Endothelial cell of umbilical vein (primary cell): ENCODE measurements around the gene BABAM2. TPM values are rescaled to one million over a fixed set of nuclear protein-coding genes. Genes with fewer than 3 reads are reported as not detected.

Experiments used
- BruUV-seq: library from RNA; stranded (reverse); fragments of 400-500 nt; replicated peaks from 2 replicates; lab custom pipeline; 2021; lab: Mats Ljungman, UMichigan
- CTCF ChIA-PET: fragments of 300-600, 350-600 bp; sonication (Branson Sonifier 250); formaldehyde crosslinking; loops from one replicate; lab custom pipeline; 2021; ENCODE audit warnings: antibody characterized with exemption, inconsistent platforms; lab: Charles Lee
- POLR2A ChIA-PET: fragments of 300-600, 350-600 bp; sonication (Branson Sonifier 250); formaldehyde crosslinking; loops from one replicate; lab custom pipeline; 2021; ENCODE audit warnings: antibody characterized with exemption, inconsistent platforms; lab: Charles Lee
- DNase-seq: peaks from one replicate; pipeline ENCODE4 v3.0.0-alpha.2; 2011; ENCODE audit warnings: low read depth, low spot score
- FAIRE-seq: peaks from 2 replicates; lab custom pipeline; 2011; peaks lifted over from hg19 to GRCh38; lab: Jason Lieb, UNC
- H2AFZ ChIP-seq: 2 replicates; pipeline ENCODE4 v1.6.0; 2012; ENCODE audit warnings: low read depth, low read length, control low read depth, inconsistent platforms
- H3K27ac ChIP-seq: 2 replicates; pipeline ENCODE4 v1.5.1; 2011; ENCODE audit warnings: low read depth, mild to moderate bottlenecking, control low read depth, low read length, moderate library complexity; ENCODE audit not compliant: insufficient read depth
- H3K27me3 ChIP-seq, 2 experiments: 2 replicates each; pipeline versions ENCODE4 v1.6.0 to v1.6.1; 2011; ENCODE audit warnings: low read length in 2 of 2, mixed read lengths in 1 of 2; ENCODE audit not compliant: control insufficient read depth in 2 of 2, insufficient read depth in 2 of 2
- H3K36me3 ChIP-seq, 2 experiments: 2 replicates in 1 of 2; 3 replicates in 1 of 2; pipeline ENCODE4 v1.5.1; 2011; ENCODE audit warnings: low read length in 2 of 2, mild to moderate bottlenecking in 1 of 2, moderate library complexity in 1 of 2; ENCODE audit not compliant: control insufficient read depth in 2 of 2, insufficient read depth in 2 of 2; ENCODE audit errors: extremely low read depth in 1 of 2
- H3K4me1 ChIP-seq: 3 replicates; pipeline ENCODE4 v1.5.1; 2011; ENCODE audit warnings: mild to moderate bottlenecking, low read length; ENCODE audit not compliant: control insufficient read depth, insufficient read depth; ENCODE audit errors: extremely low read depth
- H3K4me2 ChIP-seq: 2 replicates; pipeline ENCODE4 v1.6.1; 2011; ENCODE audit warnings: low read length, control low read depth, mixed read lengths; ENCODE audit not compliant: insufficient read depth
- H3K4me3 ChIP-seq, 3 experiments: fragments of 200-600 bp in 1 of 3; sonication (generic), shearing (Covaris generic) in 1 of 3; replicated peaks in 1 of 3; 2 replicates each; pipeline ENCODE4 v1.5.1; 2011 to 2016; ENCODE audit warnings: control low read depth in 3 of 3, low read length in 3 of 3, mild to moderate bottlenecking in 2 of 3, inconsistent platforms in 1 of 3, low read depth in 1 of 3, moderate library complexity in 1 of 3; ENCODE audit not compliant: insufficient read depth in 1 of 3
- H3K79me2 ChIP-seq: 2 replicates; pipeline ENCODE4 v1.6.0; 2012; ENCODE audit warnings: low read length, inconsistent platforms; ENCODE audit not compliant: control insufficient read depth, insufficient read depth
- H3K9ac ChIP-seq: replicated peaks from 2 replicates; pipeline ENCODE3; 2011; ENCODE audit warnings: low read length, control low read depth; ENCODE audit not compliant: insufficient read depth; ENCODE audit errors: extremely low read depth
- H3K9me1 ChIP-seq: replicated peaks from 3 replicates; pipeline ENCODE4 v1.6.0; 2011; ENCODE audit warnings: mild to moderate bottlenecking, low read length; ENCODE audit not compliant: control insufficient read depth, insufficient read depth; ENCODE audit errors: extremely low read depth
- H3K9me3 ChIP-seq: replicated peaks from 2 replicates; pipeline ENCODE4 v1.5.1; 2012; ENCODE audit warnings: low read length, inconsistent platforms; ENCODE audit not compliant: control insufficient read depth, insufficient read depth
- H4K20me1 ChIP-seq: replicated peaks from 2 replicates; pipeline ENCODE3; 2011; ENCODE audit warnings: mild to moderate bottlenecking, low read length; ENCODE audit not compliant: control insufficient read depth, insufficient read depth; ENCODE audit errors: extremely low read depth
- EZH2 ChIP-seq: IDR thresholded peaks from 2 replicates; pipeline ENCODE4 v1.6.1; 2012; ENCODE audit warnings: borderline replicate concordance, low read depth, mild to moderate bottlenecking, moderate library complexity, low read length, inconsistent platforms; ENCODE audit not compliant: severe bottlenecking
- FOS ChIP-seq: IDR thresholded peaks from 2 replicates; pipeline ENCODE4 v1.6.1; 2011; ENCODE audit warnings: mild to moderate bottlenecking, low read length, moderate library complexity, borderline replicate concordance; ENCODE audit not compliant: insufficient read depth
- GATA2 ChIP-seq: IDR thresholded peaks from 2 replicates; pipeline ENCODE4 v1.7.0; 2011; ENCODE audit warnings: low read depth, mild to moderate bottlenecking, moderate library complexity, mixed read lengths, low read length; ENCODE audit not compliant: insufficient read length, insufficient read depth
- JUN ChIP-seq: IDR thresholded peaks from 2 replicates; pipeline ENCODE4 v1.6.1; 2011; ENCODE audit warnings: borderline replicate concordance, low read depth; ENCODE audit not compliant: insufficient read length, insufficient read depth
- MYC ChIP-seq: IDR thresholded peaks from one replicate; pipeline ENCODE4 v1.6.1; 2011; ENCODE audit warnings: mild to moderate bottlenecking, low read depth, low read length
- POLR2A ChIP-seq: IDR thresholded peaks from 2 replicates; pipeline ENCODE4 v1.6.1; 2012; ENCODE audit warnings: low read depth, mild to moderate bottlenecking, control low read depth, low read length
- POLR2AphosphoS5 ChIP-seq: IDR thresholded peaks from 2 replicates; pipeline ENCODE4 v1.6.1; 2012; ENCODE audit warnings: low read depth, mild to moderate bottlenecking, control low read depth, low read length, moderate library complexity; ENCODE audit not compliant: insufficient read depth
- dilution Hi-C: fragments of 300-500 bp; cut with MboI; formaldehyde crosslinking; loops from one replicate; pipeline ENCODE4 v1.15.0; 2019; ENCODE audit warnings: low sequenced_read_pairs; ENCODE audit not compliant: extremely low pct_ligation_motif_present
- intact Hi-C: fragments of 100-400 bp; cut with micrococcal nuclease; formaldehyde crosslinking; loops from one replicate; pipeline ENCODE4 v1.10.0; 2022
- polyA plus RNA-seq, 4 experiments: library from polyadenylated mRNA; depleted of rRNA in 3 of 4; stranded (reverse) in 3 of 4; unstranded in 1 of 4; fragments of >200 nt; gene quantifications; 2 replicates each; pipeline versions ENCODE4 v1.2.1 to v1.2.3, GENCODE V29; 2011 to 2012; ENCODE audit warnings: missing spikeins in 1 of 4
- total RNA-seq: library from RNA; stranded (reverse); gene quantifications from 2 replicates; pipeline ENCODE4 v1.2.3, GENCODE V29; 2021
- TF ChIP-seq, protein P1 (sequence below), 2 donors: IDR thresholded peaks; 1 replicate in 1 of 2; 2 replicates in 1 of 2; pipeline ENCODE4 v1.5.1; 2011; ENCODE audit warnings: low read length in 2 of 2, mild to moderate bottlenecking in 2 of 2, moderate library complexity in 2 of 2, control low read depth in 1 of 2, inconsistent platforms in 1 of 2, low read depth in 1 of 2; ENCODE audit not compliant: insufficient read depth in 1 of 2; ENCODE audit errors: extremely low read depth in 1 of 2
- TF ChIP-seq, protein P2 (sequence below): IDR thresholded peaks from 2 replicates; pipeline ENCODE4 v1.6.1; 2011; ENCODE audit not compliant: insufficient read depth, insufficient read length

BABAM2 gene
- total and polyA plus RNA-seq, 2 donors (not counting 3 experiments of a cell fraction or from before 2014, with no cell fraction given), result 19.9 to 27.6 TPM

DNA sequence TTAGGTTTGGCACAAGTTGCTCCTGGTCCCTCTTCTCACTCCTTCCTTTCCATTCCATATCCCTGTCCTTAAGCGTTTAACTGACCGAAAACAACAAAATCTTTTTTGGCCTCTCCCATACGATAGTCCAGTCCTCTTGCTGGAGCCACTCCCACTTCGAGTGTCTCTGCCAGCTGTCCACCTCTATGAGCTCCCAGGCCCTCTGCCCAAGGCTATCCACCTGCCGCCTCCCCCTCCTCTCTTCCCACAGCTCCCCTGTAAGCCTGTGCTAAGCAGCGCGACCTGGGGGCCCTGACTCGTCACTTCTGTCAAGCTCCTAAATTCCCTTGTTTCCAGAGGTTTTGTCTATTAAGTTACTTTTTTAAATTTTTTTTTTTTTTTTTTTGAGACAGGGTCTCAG lies 455.1 kb downstream of the BABAM2 start:
- no peaks in the 10 kb centered on the region for H3K36me3 ChIP-seq
- H3K79me2 ChIP-seq, result no peaks in the 10 kb centered on the region
- DNase-seq (no peak), FAIRE-seq (no peak)
- BruUV-seq, result no TSS peak
- no peak overlapping the region for H3K27ac ChIP-seq
- TF ChIP-seq, protein P1, sequence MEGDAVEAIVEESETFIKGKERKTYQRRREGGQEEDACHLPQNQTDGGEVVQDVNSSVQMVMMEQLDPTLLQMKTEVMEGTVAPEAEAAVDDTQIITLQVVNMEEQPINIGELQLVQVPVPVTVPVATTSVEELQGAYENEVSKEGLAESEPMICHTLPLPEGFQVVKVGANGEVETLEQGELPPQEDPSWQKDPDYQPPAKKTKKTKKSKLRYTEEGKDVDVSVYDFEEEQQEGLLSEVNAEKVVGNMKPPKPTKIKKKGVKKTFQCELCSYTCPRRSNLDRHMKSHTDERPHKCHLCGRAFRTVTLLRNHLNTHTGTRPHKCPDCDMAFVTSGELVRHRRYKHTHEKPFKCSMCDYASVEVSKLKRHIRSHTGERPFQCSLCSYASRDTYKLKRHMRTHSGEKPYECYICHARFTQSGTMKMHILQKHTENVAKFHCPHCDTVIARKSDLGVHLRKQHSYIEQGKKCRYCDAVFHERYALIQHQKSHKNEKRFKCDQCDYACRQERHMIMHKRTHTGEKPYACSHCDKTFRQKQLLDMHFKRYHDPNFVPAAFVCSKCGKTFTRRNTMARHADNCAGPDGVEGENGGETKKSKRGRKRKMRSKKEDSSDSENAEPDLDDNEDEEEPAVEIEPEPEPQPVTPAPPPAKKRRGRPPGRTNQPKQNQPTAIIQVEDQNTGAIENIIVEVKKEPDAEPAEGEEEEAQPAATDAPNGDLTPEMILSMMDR (IDR thresholded peaks at IDR 0.05; ENCODE audit: extremely low read depth in 1 of 2, insufficient read depth in 1 of 2, low read depth in 1 of 2, low read length in 2 of 2), result no peak
- no peak for TF ChIP-seq GATA2
- TF ChIP-seq, protein P2, sequence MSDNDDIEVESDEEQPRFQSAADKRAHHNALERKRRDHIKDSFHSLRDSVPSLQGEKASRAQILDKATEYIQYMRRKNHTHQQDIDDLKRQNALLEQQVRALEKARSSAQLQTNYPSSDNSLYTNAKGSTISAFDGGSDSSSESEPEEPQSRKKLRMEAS, result no peak
- TF ChIP-seq JUN, result no peak
- TF ChIP-seq MYC, result no peak
- no peak for TF ChIP-seq EZH2
- TF ChIP-seq POLR2A, result no peak
- TF ChIP-seq FOS, result no peak
- no peak for TF ChIP-seq POLR2AphosphoS5
- no peaks in the 10 kb centered on the region for H3K9me1 ChIP-seq
- H3K4me3 ChIP-seq, result no peak overlapping the region
- H3K4me2 ChIP-seq, result no peak overlapping the region
- no peaks in the 10 kb centered on the region for H4K20me1 ChIP-seq
- intact Hi-C loops (no loop called here), dilution Hi-C loops (no loop called here)
- H2AFZ ChIP-seq, result no peak overlapping the region
- H3K4me1 ChIP-seq, result peaks cover 18% of the 10 kb centered on the region
- POLR2A ChIA-PET, result no interaction called here
- CTCF ChIA-PET, result no interaction called here
- H3K27me3 ChIP-seq, result no peaks in the 10 kb centered on the region
- H3K9me3 ChIP-seq, result no peaks in the 10 kb centered on the region
- no peak overlapping the region for H3K9ac ChIP-seq
